H9 (cell line): ENCODE measurements around the gene LSP1. TPM values are rescaled to one million over a fixed set of nuclear protein-coding genes. Genes with fewer than 3 reads are reported as not detected.

Experiments used
- DNase-seq: peaks from one replicate; pipeline ENCODE4 v3.0.0-alpha.2; 2017
- H2AFZ ChIP-seq: one replicate; pipeline ENCODE4 v1.6.1; 2013; ENCODE audit warnings: mild to moderate bottlenecking, low read length, control low read depth, moderate library complexity
- H2AK5ac ChIP-seq: 2 replicates; pipeline ENCODE4 v1.6.1; 2013; ENCODE audit warnings: low read length, control low read depth, mixed read lengths; ENCODE audit not compliant: insufficient read length
- H2BK120ac ChIP-seq: one replicate; pipeline ENCODE4 v1.6.1; 2013; ENCODE audit warnings: low read depth, mild to moderate bottlenecking, low read length, control low read depth, inconsistent platforms; ENCODE audit not compliant: poor library complexity, severe bottlenecking
- H2BK12ac ChIP-seq: 2 replicates; pipeline ENCODE4 v1.6.1; 2013; ENCODE audit warnings: low read length, control low read depth, mixed read lengths, low read depth; ENCODE audit not compliant: insufficient read length
- H2BK15ac ChIP-seq: 2 replicates; pipeline ENCODE4 v1.6.1; 2013; ENCODE audit warnings: low read depth, low read length, control low read depth
- H2BK20ac ChIP-seq: one replicate; pipeline ENCODE4 v1.6.1; 2013; ENCODE audit warnings: low read depth, mild to moderate bottlenecking, low read length, control low read depth, inconsistent platforms; ENCODE audit not compliant: poor library complexity, severe bottlenecking
- H2BK5ac ChIP-seq: 2 replicates; pipeline ENCODE4 v1.6.1; 2013; ENCODE audit warnings: low read length, control low read depth, mixed read lengths; ENCODE audit not compliant: insufficient read length
- H3K14ac ChIP-seq: 2 replicates; pipeline ENCODE4 v1.6.1; 2013; ENCODE audit warnings: low read length, control low read depth; ENCODE audit not compliant: insufficient read depth
- H3K18ac ChIP-seq: 2 replicates; pipeline ENCODE4 v1.6.1; 2013; ENCODE audit warnings: low read depth, mild to moderate bottlenecking, mixed read lengths, low read length, control low read depth; ENCODE audit not compliant: insufficient read length
- H3K23ac ChIP-seq: 2 replicates; pipeline ENCODE4 v1.6.1; 2013; ENCODE audit warnings: low read length, control low read depth, mixed read lengths, low read depth; ENCODE audit not compliant: insufficient read length
- H3K23me2 ChIP-seq: 2 replicates; pipeline ENCODE4 v1.6.1; 2013; ENCODE audit warnings: low read depth, mild to moderate bottlenecking, mixed read lengths, low read length, control low read depth; ENCODE audit not compliant: insufficient read length, poor library complexity, severe bottlenecking
- H3K27ac ChIP-seq: 2 replicates; pipeline ENCODE4 v1.5.1; 2013; ENCODE audit warnings: low read length, control low read depth, mixed read lengths, low read depth; ENCODE audit not compliant: insufficient read length
- H3K27me3 ChIP-seq: 2 replicates; pipeline ENCODE4 v1.6.1; 2013; ENCODE audit warnings: low read length, control low read depth, inconsistent platforms; ENCODE audit not compliant: insufficient read depth
- H3K4ac ChIP-seq: 2 replicates; pipeline ENCODE4 v1.6.1; 2013; ENCODE audit warnings: low read depth, mild to moderate bottlenecking, control low read depth, inconsistent platforms, low read length, moderate library complexity
- H3K4me1 ChIP-seq: 2 replicates; pipeline ENCODE4 v1.6.1; 2013; ENCODE audit warnings: low read length, control low read depth, inconsistent platforms; ENCODE audit not compliant: insufficient read depth
- H3K4me2 ChIP-seq: 2 replicates; pipeline ENCODE4 v1.6.1; 2013; ENCODE audit warnings: low read length, control low read depth, mixed read lengths; ENCODE audit not compliant: insufficient read length, insufficient read depth
- H3K56ac ChIP-seq: 2 replicates; pipeline ENCODE4 v1.6.1; 2013; ENCODE audit warnings: low read depth, mild to moderate bottlenecking, mixed read lengths, low read length, control low read depth; ENCODE audit not compliant: insufficient read length
- H3K79me1 ChIP-seq: 2 replicates; pipeline ENCODE4 v1.6.1; 2013; ENCODE audit warnings: low read depth, mild to moderate bottlenecking, moderate library complexity, low read length, control low read depth, inconsistent platforms; ENCODE audit not compliant: insufficient read depth, poor library complexity, severe bottlenecking
- H3K79me2 ChIP-seq: 2 replicates; pipeline ENCODE4 v1.6.1; 2013; ENCODE audit warnings: low read length, control low read depth, inconsistent platforms; ENCODE audit not compliant: insufficient read depth
- H3K9ac ChIP-seq: 2 replicates; pipeline ENCODE4 v1.6.1; 2013; ENCODE audit warnings: low read length, control low read depth, mixed read lengths; ENCODE audit not compliant: insufficient read length; ENCODE audit errors: extremely low read depth
- H3K9me3 ChIP-seq: one replicate; pipeline ENCODE4 v1.6.1; 2013; ENCODE audit warnings: low read depth, low read length, inconsistent platforms; ENCODE audit not compliant: control insufficient read depth
- H3T11ph ChIP-seq: one replicate; pipeline ENCODE4 v1.6.1; 2013; ENCODE audit warnings: mild to moderate bottlenecking, low read length, control low read depth, inconsistent platforms
- H4K20me1 ChIP-seq: one replicate; pipeline ENCODE4 v1.6.1; 2013; ENCODE audit not compliant: control insufficient read depth, insufficient read length, insufficient read depth
- H4K5ac ChIP-seq: 2 replicates; pipeline ENCODE4 v1.6.1; 2013; ENCODE audit warnings: low read depth, mild to moderate bottlenecking, mixed read lengths, low read length, control low read depth; ENCODE audit not compliant: insufficient read length
- H4K8ac ChIP-seq: replicated peaks from 2 replicates; pipeline ENCODE4 v1.6.1; 2013; ENCODE audit warnings: low read length, control low read depth, mixed read lengths, low read depth; ENCODE audit not compliant: insufficient read length
- H4K91ac ChIP-seq: 2 replicates; pipeline ENCODE4 v1.6.1; 2013; ENCODE audit warnings: low read depth, mild to moderate bottlenecking, moderate library complexity, mixed read lengths, low read length, control low read depth; ENCODE audit not compliant: insufficient read length
- H3K27ac Mint-ChIP-seq, 3 experiments: 2 replicates in 2 of 3; 3 replicates in 1 of 3; pipeline ENCODE4 v1.8.0; 2020 to 2021; ENCODE audit warnings: mixed read lengths in 3 of 3, mild to moderate bottlenecking in 1 of 3, moderate library complexity in 1 of 3
- H3K27me3 Mint-ChIP-seq: 2 replicates; pipeline ENCODE4 v1.8.0; 2021; ENCODE audit warnings: low read depth, mild to moderate bottlenecking, moderate library complexity, mixed read lengths
- H3K36me3 Mint-ChIP-seq, 3 experiments: 2 replicates in 2 of 3; 3 replicates in 1 of 3; pipeline ENCODE4 v1.8.0; 2020 to 2021; ENCODE audit warnings: low read depth in 3 of 3, mixed read lengths in 3 of 3; ENCODE audit not compliant: insufficient read depth in 1 of 3
- H3K4me1 Mint-ChIP-seq, 2 experiments: 2 replicates each; pipeline ENCODE4 v1.8.0; 2020; ENCODE audit warnings: mixed read lengths in 2 of 2
- H3K4me3 Mint-ChIP-seq, 2 experiments: 2 replicates in 1 of 2; 3 replicates in 1 of 2; pipeline ENCODE4 v1.8.0; 2020 to 2021; ENCODE audit warnings: mild to moderate bottlenecking in 2 of 2, mixed read lengths in 2 of 2, moderate library complexity in 1 of 2
- H3K9me3 Mint-ChIP-seq, 2 experiments: 2 replicates in 1 of 2; 3 replicates in 1 of 2; pipeline ENCODE4 v1.8.0; 2020; ENCODE audit warnings: mild to moderate bottlenecking in 2 of 2, mixed read lengths in 2 of 2, moderate library complexity in 1 of 2
- WGBS: extraction: QIAGEN DNeasy Blood & Tissue Kit; methylation state at CpG from one replicate; pipeline ENCODE4 v1.1.7; 2013; ENCODE audit warnings: missing lambda C conversion rate, low lambda C conversion rate, mixed read lengths; ENCODE audit not compliant: insufficient read length; ENCODE audit errors: extremely low coverage; 5-methylcytosine and 5-hydroxymethylcytosine counted together
- total RNA-seq: library from RNA; stranded (reverse); gene quantifications from 2 replicates; pipeline ENCODE4 v1.2.1, GENCODE V29; 2021
- TF ChIP-seq, protein P1 (sequence below): fragments of 200-600 bp; sonication (generic); conservative IDR thresholded peaks from 3 replicates; pipeline ENCODE4 v1.8.0; 2021; ENCODE audit warnings: antibody characterized with exemption, mild to moderate bottlenecking

LSP1 gene
- total RNA-seq, 1 experiment from 2014 or later = not detected

DNA sequence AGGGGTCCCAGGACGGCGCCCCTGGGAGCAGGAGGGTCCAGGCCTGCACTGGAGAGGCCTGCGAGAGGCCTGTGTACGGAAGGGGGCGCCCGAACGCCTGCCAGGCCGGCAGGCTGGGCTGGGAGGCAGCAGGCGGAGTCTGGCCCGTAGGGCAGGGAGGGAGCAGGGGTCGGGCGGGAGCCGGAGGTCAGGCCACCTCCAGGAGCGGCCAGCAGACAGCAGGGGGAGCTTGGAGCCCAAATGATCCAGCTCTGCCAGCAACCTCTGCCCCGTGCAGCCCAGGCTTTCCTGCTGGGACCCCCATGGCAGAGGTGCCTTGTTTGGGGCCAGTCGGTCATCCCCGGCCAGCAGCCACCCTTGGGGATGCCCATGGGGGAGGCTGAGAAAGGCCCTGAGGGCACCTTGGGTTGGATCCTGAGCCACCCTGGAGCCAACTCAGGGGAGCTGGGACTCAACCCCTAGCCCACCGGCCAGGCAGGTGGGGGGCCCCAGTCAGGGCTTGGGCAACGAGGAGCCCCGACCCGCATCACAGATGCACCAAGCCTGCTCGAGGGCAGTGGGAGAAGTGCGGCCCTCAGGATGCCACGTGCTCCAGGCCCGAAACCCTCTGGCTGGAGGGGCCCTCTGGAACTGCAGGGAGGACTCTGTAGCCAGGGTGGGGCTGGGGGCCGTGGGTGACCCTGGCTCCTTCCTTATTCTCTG, 27.7 kb upstream of the LSP1 start:
- H2BK15ac ChIP-seq = no peak overlapping the region
- no peak overlapping the region for H2BK12ac ChIP-seq
- Mint-ChIP-seq H3K36me3 (no peaks in the 10 kb centered on the region), H3K4me3 (no peak overlapping the region), H3K27me3 (peaks cover 26% of the 10 kb centered on the region), H3K4me1 (no peaks in the 10 kb centered on the region), H3K27ac (no peak overlapping the region), H3K9me3 (peaks cover 0 to 6% of the 10 kb centered on the region in 2 experiments; a peak in 1 of 5 replicates)
- no peak overlapping the region for H2AK5ac ChIP-seq
- H3K4me1 ChIP-seq = no peaks in the 10 kb centered on the region
- no peak overlapping the region for H3K56ac ChIP-seq
- H2AFZ ChIP-seq = no peak overlapping the region
- H3K23me2 ChIP-seq = no peaks in the 10 kb centered on the region
- H3K18ac ChIP-seq = no peak overlapping the region
- H3K23ac ChIP-seq = no peak overlapping the region
- no peak overlapping the region for H3K4ac ChIP-seq
- H3K79me1 ChIP-seq = no peaks in the 10 kb centered on the region
- H4K8ac ChIP-seq = no peak overlapping the region
- no CpG with 5 or more reads among the region's 26 CpGs for WGBS
- H3T11ph ChIP-seq = no peak overlapping the region
- no peaks in the 10 kb centered on the region for H3K79me2 ChIP-seq
- H3K27ac ChIP-seq = no peak overlapping the region
- no peak overlapping the region for H3K9ac ChIP-seq
- no peak overlapping the region for H3K14ac ChIP-seq
- H3K27me3 ChIP-seq = no peaks in the 10 kb centered on the region
- no peak overlapping the region for H4K91ac ChIP-seq
- no peak overlapping the region for H2BK120ac ChIP-seq
- TF ChIP-seq, protein P1, sequence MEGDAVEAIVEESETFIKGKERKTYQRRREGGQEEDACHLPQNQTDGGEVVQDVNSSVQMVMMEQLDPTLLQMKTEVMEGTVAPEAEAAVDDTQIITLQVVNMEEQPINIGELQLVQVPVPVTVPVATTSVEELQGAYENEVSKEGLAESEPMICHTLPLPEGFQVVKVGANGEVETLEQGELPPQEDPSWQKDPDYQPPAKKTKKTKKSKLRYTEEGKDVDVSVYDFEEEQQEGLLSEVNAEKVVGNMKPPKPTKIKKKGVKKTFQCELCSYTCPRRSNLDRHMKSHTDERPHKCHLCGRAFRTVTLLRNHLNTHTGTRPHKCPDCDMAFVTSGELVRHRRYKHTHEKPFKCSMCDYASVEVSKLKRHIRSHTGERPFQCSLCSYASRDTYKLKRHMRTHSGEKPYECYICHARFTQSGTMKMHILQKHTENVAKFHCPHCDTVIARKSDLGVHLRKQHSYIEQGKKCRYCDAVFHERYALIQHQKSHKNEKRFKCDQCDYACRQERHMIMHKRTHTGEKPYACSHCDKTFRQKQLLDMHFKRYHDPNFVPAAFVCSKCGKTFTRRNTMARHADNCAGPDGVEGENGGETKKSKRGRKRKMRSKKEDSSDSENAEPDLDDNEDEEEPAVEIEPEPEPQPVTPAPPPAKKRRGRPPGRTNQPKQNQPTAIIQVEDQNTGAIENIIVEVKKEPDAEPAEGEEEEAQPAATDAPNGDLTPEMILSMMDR = peak; percentile 95
- peak; percentile 94 for DNase-seq
- H2BK20ac ChIP-seq = no peak overlapping the region
- no peaks in the 10 kb centered on the region for H4K20me1 ChIP-seq
- no peak overlapping the region for H4K5ac ChIP-seq
- no peak overlapping the region for H2BK5ac ChIP-seq
- no peaks in the 10 kb centered on the region for H3K9me3 ChIP-seq
- H3K4me2 ChIP-seq = no peak overlapping the region
